GM12892 (cell line): ENCODE data around the gene CLEC18A.

ENCODE experiments used
- POLR2A ChIP-seq: IDR thresholded peaks from 2 replicates; pipeline ENCODE4 v1.6.1; 2011; ENCODE audit warnings: low read depth, low read length, control low read depth
- POLR2AphosphoS5 ChIP-seq: IDR thresholded peaks from 2 replicates; pipeline ENCODE4 v1.6.1; 2011; ENCODE audit warnings: low read depth, low read length, control low read depth

- TF ChIP-seq POLR2A (no peak), POLR2AphosphoS5 (no peak)
These were observed 18.3 kb upstream of the CLEC18A start for GRCh38 chr16:69932691-69933392.
